OCI-LY7 (cell line): ENCODE data around the gene PNRC2. TPM values are rescaled to one million over a fixed set of nuclear protein-coding genes. Genes with fewer than 3 reads are reported as not detected.
A peak's percentile ranks its signal among the peaks of the same experiment; 100 is the strongest.

Experiments
- BruUV-seq: library from RNA; stranded (reverse); fragments of 400-500 nt; replicated peaks from 2 replicates; lab custom pipeline; 2021; lab: Mats Ljungman, UMichigan
- CTCF ChIA-PET: fragments of 300-600 bp; sonication (Branson Sonifier 250); formaldehyde crosslinking; loops from one replicate; lab custom pipeline; 2022; ENCODE audit warnings: antibody characterized with exemption; ENCODE audit not compliant: unreplicated experiment; lab: Charles Lee
- POLR2A ChIA-PET: fragments of 300-600 bp; sonication (Branson Sonifier 250); formaldehyde crosslinking; loops from one replicate; lab custom pipeline; 2022; ENCODE audit warnings: antibody characterized with exemption; lab: Charles Lee
- DNase-seq: peaks from one replicate; pipeline ENCODE4 v3.0.0-alpha.2; 2015; ENCODE audit warnings: low spot score
- H2AFZ ChIP-seq: fragments of 200-600 bp; sonication (generic), shearing (Covaris generic); 2 replicates; pipeline ENCODE4 v1.6.1; 2014; ENCODE audit warnings: mild to moderate bottlenecking, antibody characterized with exemption, low read length, moderate library complexity
- H3K27ac ChIP-seq: fragments of 200-600 bp; sonication (generic); 2 replicates; pipeline ENCODE4 v1.5.1; 2014; ENCODE audit warnings: mixed run types, low read depth, mild to moderate bottlenecking, moderate library complexity, low read length, inconsistent platforms; ENCODE audit not compliant: poor library complexity, severe bottlenecking
- H3K36me3 ChIP-seq: fragments of 200-600 bp; sonication (generic); 2 replicates; pipeline ENCODE4 v1.6.1; 2014; ENCODE audit warnings: mild to moderate bottlenecking, antibody characterized with exemption, low read length, moderate library complexity, mixed read lengths; ENCODE audit not compliant: insufficient read depth
- H3K4me1 ChIP-seq: fragments of 200-600 bp; sonication (generic); 2 replicates; pipeline ENCODE4 v1.5.1; 2014; ENCODE audit warnings: mild to moderate bottlenecking, low read length; ENCODE audit not compliant: insufficient read depth, poor library complexity, severe bottlenecking
- H3K4me2 ChIP-seq: fragments of 200-600 bp; sonication (generic); 2 replicates; pipeline ENCODE4 v1.6.1; 2014; ENCODE audit warnings: mild to moderate bottlenecking, low read length
- H3K4me3 ChIP-seq: fragments of 200-600 bp; sonication (generic); 2 replicates; pipeline ENCODE4 v1.5.1; 2014; ENCODE audit warnings: mild to moderate bottlenecking, low read depth, low read length; ENCODE audit not compliant: poor library complexity, severe bottlenecking
- H3K79me2 ChIP-seq: fragments of 200-600 bp; sonication (generic); 2 replicates; pipeline ENCODE4 v1.6.1; 2016; ENCODE audit warnings: low read depth, mild to moderate bottlenecking, low read length, moderate library complexity, mixed read lengths; ENCODE audit not compliant: insufficient read depth
- H3K9me2 ChIP-seq: fragments of 200-600 bp; sonication (generic); 2 replicates; pipeline ENCODE4 v1.6.1; 2016; ENCODE audit warnings: mild to moderate bottlenecking, low read length, mixed read lengths; ENCODE audit not compliant: insufficient read depth
- H3K9me3 ChIP-seq: fragments of 200-600 bp; sonication (generic); 2 replicates; pipeline ENCODE4 v1.6.1; 2014; ENCODE audit warnings: mild to moderate bottlenecking, mixed run types, low read length, mixed read lengths
- H4K20me1 ChIP-seq: fragments of 200-600 bp; sonication (generic); 2 replicates; pipeline ENCODE4 v1.6.1; 2014; ENCODE audit warnings: mild to moderate bottlenecking, antibody characterized with exemption, low read length, moderate library complexity, mixed read lengths; ENCODE audit not compliant: insufficient read depth
- CTCF ChIP-seq: fragments of 200-600 bp; sonication (generic); conservative IDR thresholded peaks from 2 replicates; pipeline ENCODE4 v1.5.1; 2014; ENCODE audit warnings: mild to moderate bottlenecking, antibody characterized with exemption, low read length, moderate library complexity, mixed read lengths
- EZH2phosphoT487 ChIP-seq: fragments of 200-600 bp; sonication (generic); IDR thresholded peaks from 2 replicates; pipeline ENCODE4 v1.6.1; 2018; ENCODE audit warnings: low read depth, borderline replicate concordance, mild to moderate bottlenecking, mixed run types, antibody characterized with exemption, low read length, moderate library complexity, mixed read lengths
- intact Hi-C: fragments of 100-400 bp; cut with micrococcal nuclease; formaldehyde crosslinking; loops from one replicate; pipeline ENCODE4 v1.10.0; 2022; ENCODE audit not compliant: unreplicated experiment
- total RNA-seq, 2 experiments: library from RNA; depleted of rRNA in 1 of 2; stranded (reverse); fragments of >200 nt in 1 of 2; shearing (Covaris generic) in 1 of 2; gene quantifications; 2 replicates each; pipeline ENCODE4 v1.2.3, GENCODE V29; 2014 to 2022

The PNRC2 gene
- total RNA-seq, 2 experiments from 2014 or later: 129 to 198 TPM

GRCh38 chr1:23964790-23965740 is 5.4 kb downstream of the PNRC2 start:
- H3K27ac ChIP-seq: peak overlapping the region; percentile 55
- POLR2A ChIA-PET: interaction anchor here (1.2 to 2.5 kb wide), 4 partner anchors 10 to 16 kb away, joined by 4 to 16 read pairs (median 8); partner anchors contain the start of gene SRSF10

DNA sequence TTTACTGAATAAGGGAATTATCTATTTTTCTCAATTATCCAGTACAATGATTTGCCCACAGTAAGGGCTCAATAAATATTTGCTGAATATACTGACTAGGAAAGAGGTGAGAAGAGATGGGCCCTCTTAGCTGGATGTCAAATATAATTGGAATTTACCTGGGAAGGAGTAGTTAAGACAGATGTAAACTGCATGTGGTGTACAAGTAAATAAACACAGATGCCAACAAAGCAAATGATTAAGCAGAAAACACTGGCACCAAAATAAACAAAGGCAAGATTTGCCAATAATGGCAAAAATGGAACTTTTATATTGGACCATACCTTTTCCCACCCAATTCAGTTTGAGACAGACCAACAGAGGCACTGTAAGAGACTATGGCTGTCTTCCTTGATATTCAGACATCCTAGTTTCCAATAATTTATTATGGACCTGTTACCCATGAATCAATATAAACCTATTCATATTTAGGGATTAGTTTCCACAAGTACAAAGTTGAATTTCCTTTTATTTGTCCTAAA is 7.4 kb downstream of the PNRC2 start:
- H3K4me3 ChIP-seq: no peak overlapping the region
- ChIA-PET CTCF (no interaction called here), POLR2A (interaction anchor here (0.7 to 1.8 kb wide), 2 partner anchors 9 to 169 kb away, joined by 3 to 10 read pairs; no protein-coding TSS in a partner anchor)
- no peak for DNase-seq
- H3K4me1 ChIP-seq: peaks cover 42% of the 10 kb centered on the region
- H2AFZ ChIP-seq: no peak overlapping the region
- H3K79me2 ChIP-seq: peaks cover 89% of the 10 kb centered on the region
- H3K9me2 ChIP-seq: no peaks in the 10 kb centered on the region
- peaks cover 10% of the 10 kb centered on the region; the same call in 1 of the 2 replicates for H4K20me1 ChIP-seq
- peaks cover 93% of the 10 kb centered on the region for H3K36me3 ChIP-seq
- no peak overlapping the region for H3K4me2 ChIP-seq
- intact Hi-C loops: no loop called here
- BruUV-seq: no TSS peak
- TF ChIP-seq EZH2phosphoT487 (no peak), CTCF (no peak)
- no peaks in the 10 kb centered on the region for H3K9me3 ChIP-seq
- H3K27ac ChIP-seq: no peak overlapping the region

More at GRCh38 chr1:23964790-23965740, 5.4 kb downstream of the PNRC2 start:
- TF ChIP-seq CTCF (no peak), EZH2phosphoT487 (no peak)
- Histone ChIP-seq H3K36me3 (peaks cover 93% of the 10 kb centered on the region), H3K79me2 (peaks cover 91% of the 10 kb centered on the region), H3K4me1 (peaks cover 49% of the 10 kb centered on the region), H3K9me3 (no peaks in the 10 kb centered on the region), H3K4me2 (peak overlapping the region; percentile 43), H2AFZ (no peak overlapping the region), H3K9me2 (no peaks in the 10 kb centered on the region), H4K20me1 (peaks cover 23% of the 10 kb centered on the region; the same call in 1 of the 2 replicates), H3K4me3 (no peak overlapping the region)
- intact Hi-C loops: no loop called here
- no peak for DNase-seq
- no TSS peak for BruUV-seq
- CTCF ChIA-PET: no interaction called here
